Loucy (cell line): ENCODE data around the gene CRYBG3.

Source experiments
- H2AFZ ChIP-seq: fragments of 200-600 bp; sonication (generic); 2 replicates; pipeline ENCODE4 v1.6.0; 2016; ENCODE audit warnings: antibody characterized with exemption, mild to moderate bottlenecking, low read length, moderate library complexity
- H3F3A ChIP-seq: fragments of 200-600 bp; 2 replicates; pipeline ENCODE4 v1.6.0; 2016; ENCODE audit warnings: antibody characterized with exemption, low read depth, mild to moderate bottlenecking
- H3K27me3 ChIP-seq: fragments of 200-600 bp; sonication (generic); 2 replicates; pipeline ENCODE4 v1.6.1; 2014; ENCODE audit warnings: low read length, mild to moderate bottlenecking; ENCODE audit not compliant: insufficient read depth, poor library complexity, severe bottlenecking
- H3K36me3 ChIP-seq: fragments of 200-600 bp; sonication (generic); 2 replicates; pipeline ENCODE4 v1.6.1; 2016; ENCODE audit warnings: low read length; ENCODE audit not compliant: insufficient read depth
- H3K4me1 ChIP-seq: fragments of 200-600 bp; sonication (generic); 2 replicates; pipeline ENCODE4 v1.5.1; 2014; ENCODE audit warnings: low read length, mild to moderate bottlenecking; ENCODE audit not compliant: insufficient read depth, poor library complexity, severe bottlenecking
- H3K4me2 ChIP-seq: fragments of 200-600 bp; sonication (generic); 2 replicates; pipeline ENCODE4 v1.6.0; 2014; ENCODE audit warnings: antibody characterized with exemption, low read length, low read depth, mild to moderate bottlenecking; ENCODE audit not compliant: poor library complexity, severe bottlenecking
- H3K4me3 ChIP-seq: fragments of 200-600 bp; sonication (generic); 2 replicates; pipeline ENCODE4 v1.5.1; 2014; ENCODE audit warnings: low read length, mild to moderate bottlenecking, mixed read lengths; ENCODE audit not compliant: poor library complexity, severe bottlenecking
- H3K79me2 ChIP-seq: fragments of 200-600 bp; sonication (generic); 2 replicates; pipeline ENCODE4 v1.6.1; 2014; ENCODE audit warnings: low read length; ENCODE audit not compliant: insufficient read depth
- H3K9ac ChIP-seq: fragments of 200-600 bp; sonication (generic); 2 replicates; pipeline ENCODE4 v1.6.0; 2014; ENCODE audit warnings: mild to moderate bottlenecking, low read depth, low read length, moderate library complexity; ENCODE audit not compliant: poor library complexity, severe bottlenecking
- H3K9me2 ChIP-seq: fragments of 200-600 bp; sonication (generic); replicated peaks from 2 replicates; pipeline ENCODE4 v1.6.1; 2016; ENCODE audit warnings: low read depth, low read length, mixed read lengths
- H3K9me3 ChIP-seq: fragments of 200-600 bp; sonication (generic); 2 replicates; pipeline ENCODE4 v1.6.1; 2014; ENCODE audit warnings: mild to moderate bottlenecking, antibody characterized with exemption, low read length, low read depth; ENCODE audit not compliant: insufficient read depth
- H4K20me1 ChIP-seq: fragments of 200-600 bp; sonication (generic); 2 replicates; pipeline ENCODE4 v1.6.0; 2014; ENCODE audit warnings: antibody characterized with exemption, low read length, mild to moderate bottlenecking; ENCODE audit not compliant: insufficient read depth, poor library complexity, severe bottlenecking
- EZH2phosphoT487 ChIP-seq: fragments of 200-600 bp; IDR thresholded peaks from 2 replicates; pipeline ENCODE4 v1.6.1; 2018; ENCODE audit warnings: antibody characterized with exemption, mild to moderate bottlenecking, moderate library complexity, borderline replicate concordance
- TF ChIP-seq, protein P1 (sequence below): fragments of 200-600 bp; sonication (generic); conservative IDR thresholded peaks from 2 replicates; pipeline ENCODE4 v1.5.1; 2014; ENCODE audit warnings: mild to moderate bottlenecking, antibody characterized with exemption, low read length

CRYBG3 gene

DNA sequence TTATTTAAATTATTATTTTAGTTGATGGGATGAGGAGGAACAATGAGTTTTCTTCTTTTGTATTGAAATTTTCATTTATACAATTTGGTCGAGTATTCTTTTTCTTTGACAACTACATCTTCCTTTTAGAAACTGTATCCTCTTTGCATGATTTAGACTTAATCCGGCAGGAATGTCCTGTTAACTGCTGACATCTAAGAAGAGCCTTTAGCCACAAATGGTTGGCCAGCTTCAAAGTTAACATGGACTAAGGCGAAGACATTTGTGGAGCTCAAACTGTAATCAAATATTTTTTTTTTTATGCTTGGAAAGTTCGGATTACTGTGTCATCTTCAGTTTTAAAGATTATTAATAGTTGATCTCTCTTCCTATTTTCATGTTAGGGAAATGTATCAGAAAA lies 107.2 kb downstream of the CRYBG3 start:
- no peaks in the 10 kb centered on the region for H3K79me2 ChIP-seq
- H3K4me3 ChIP-seq = no peak overlapping the region
- H4K20me1 ChIP-seq = no peaks in the 10 kb centered on the region
- no peak overlapping the region for H2AFZ ChIP-seq
- no peak overlapping the region for H3K9ac ChIP-seq
- H3K4me2 ChIP-seq = no peak overlapping the region
- no peaks in the 10 kb centered on the region for H3F3A ChIP-seq
- H3K9me3 ChIP-seq = no peaks in the 10 kb centered on the region
- H3K4me1 ChIP-seq = no peaks in the 10 kb centered on the region
- H3K36me3 ChIP-seq = no peaks in the 10 kb centered on the region
- no peaks in the 10 kb centered on the region for H3K9me2 ChIP-seq
- H3K27me3 ChIP-seq = no peaks in the 10 kb centered on the region
- TF ChIP-seq, protein P1, sequence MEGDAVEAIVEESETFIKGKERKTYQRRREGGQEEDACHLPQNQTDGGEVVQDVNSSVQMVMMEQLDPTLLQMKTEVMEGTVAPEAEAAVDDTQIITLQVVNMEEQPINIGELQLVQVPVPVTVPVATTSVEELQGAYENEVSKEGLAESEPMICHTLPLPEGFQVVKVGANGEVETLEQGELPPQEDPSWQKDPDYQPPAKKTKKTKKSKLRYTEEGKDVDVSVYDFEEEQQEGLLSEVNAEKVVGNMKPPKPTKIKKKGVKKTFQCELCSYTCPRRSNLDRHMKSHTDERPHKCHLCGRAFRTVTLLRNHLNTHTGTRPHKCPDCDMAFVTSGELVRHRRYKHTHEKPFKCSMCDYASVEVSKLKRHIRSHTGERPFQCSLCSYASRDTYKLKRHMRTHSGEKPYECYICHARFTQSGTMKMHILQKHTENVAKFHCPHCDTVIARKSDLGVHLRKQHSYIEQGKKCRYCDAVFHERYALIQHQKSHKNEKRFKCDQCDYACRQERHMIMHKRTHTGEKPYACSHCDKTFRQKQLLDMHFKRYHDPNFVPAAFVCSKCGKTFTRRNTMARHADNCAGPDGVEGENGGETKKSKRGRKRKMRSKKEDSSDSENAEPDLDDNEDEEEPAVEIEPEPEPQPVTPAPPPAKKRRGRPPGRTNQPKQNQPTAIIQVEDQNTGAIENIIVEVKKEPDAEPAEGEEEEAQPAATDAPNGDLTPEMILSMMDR = no peak
- no peak for TF ChIP-seq EZH2phosphoT487

DNA sequence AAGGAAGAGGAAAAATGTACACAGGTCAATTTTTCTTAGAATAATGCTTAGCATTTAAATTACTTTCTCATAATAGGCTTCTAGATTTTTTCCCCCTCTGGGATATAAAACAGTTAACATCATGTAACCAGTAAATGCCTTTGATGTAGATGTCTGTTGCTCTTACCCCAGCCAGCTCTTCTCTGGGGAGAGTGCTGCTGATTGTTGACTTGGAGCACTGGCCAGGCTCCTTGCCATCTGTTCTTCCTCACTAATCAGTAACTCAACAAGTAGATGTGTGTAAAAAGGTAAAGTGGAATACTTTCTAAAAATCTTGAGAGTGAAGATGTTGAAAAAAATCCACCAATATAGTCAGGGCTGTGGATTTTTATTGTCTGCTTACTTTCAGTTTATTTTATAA lies 108.2 kb downstream of the CRYBG3 start:
- Histone ChIP-seq H3K79me2 (no peaks in the 10 kb centered on the region), H3K27me3 (no peaks in the 10 kb centered on the region), H3K36me3 (no peaks in the 10 kb centered on the region), H2AFZ (no peak overlapping the region), H3K4me3 (no peak overlapping the region), H3K4me2 (no peak overlapping the region), H3F3A (no peaks in the 10 kb centered on the region), H3K9me2 (no peaks in the 10 kb centered on the region), H3K9me3 (no peaks in the 10 kb centered on the region), H3K9ac (no peak overlapping the region), H3K4me1 (no peaks in the 10 kb centered on the region), H4K20me1 (no peaks in the 10 kb centered on the region)
- no peak for TF ChIP-seq EZH2phosphoT487
- TF ChIP-seq, protein P1 = no peak

DNA sequence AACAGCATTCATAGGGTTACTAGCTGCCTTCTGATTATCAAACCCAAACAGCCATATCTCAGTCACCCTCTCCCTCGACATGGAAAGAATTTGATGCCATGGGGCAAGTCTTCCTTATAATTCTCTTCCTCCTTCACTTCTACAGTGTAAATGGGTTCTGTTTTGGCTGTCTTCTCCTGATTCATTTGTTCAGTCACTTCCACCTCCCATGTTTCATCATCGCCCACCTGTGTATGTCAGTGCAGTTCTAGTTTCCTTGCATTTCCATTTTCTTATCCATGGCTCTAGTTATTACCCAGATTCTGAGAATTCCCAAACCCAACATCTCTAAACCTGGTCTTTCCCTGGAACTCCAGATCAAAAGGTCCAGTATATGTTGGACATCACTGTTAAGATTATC lies 109.4 kb downstream of the CRYBG3 start:
- H3K9me2 ChIP-seq = no peaks in the 10 kb centered on the region
- no peaks in the 10 kb centered on the region for H3K4me1 ChIP-seq
- no peak overlapping the region for H3K4me3 ChIP-seq
- no peaks in the 10 kb centered on the region for H3K27me3 ChIP-seq
- H2AFZ ChIP-seq = no peak overlapping the region
- H3F3A ChIP-seq = no peaks in the 10 kb centered on the region
- H3K9ac ChIP-seq = no peak overlapping the region
- H3K4me2 ChIP-seq = no peak overlapping the region
- no peaks in the 10 kb centered on the region; the same call in 1 of the 2 replicates for H3K36me3 ChIP-seq
- no peaks in the 10 kb centered on the region for H3K79me2 ChIP-seq
- H3K9me3 ChIP-seq = no peaks in the 10 kb centered on the region
- no peaks in the 10 kb centered on the region for H4K20me1 ChIP-seq
- TF ChIP-seq, protein P1 = no peak
- no peak for TF ChIP-seq EZH2phosphoT487
